GM19328 (cell line): ENCODE results near the gene SLC26A1.
"Not testable (repeated sequence)": the region's sequence is repeated elsewhere in the genome, so short reads cannot be mapped to it uniquely, and the experiment has no call there.

Experiments
- ATAC-seq: cut with Tn5 transposase; IDR thresholded peaks from one replicate; pipeline ENCODE4 v1.9.1; 2021; ENCODE audit warnings: mild to moderate bottlenecking, moderate library complexity; ENCODE audit not compliant: unreplicated experiment

The SLC26A1 gene

GRCh38 chr4:999882-1000425 is 6.8 kb upstream of the SLC26A1 start:
- no peak for ATAC-seq

- not testable (repeated sequence) for ATAC-seq
These were observed 6.1 kb upstream of the SLC26A1 start for GRCh38 chr4:999240-999863.

- ATAC-seq: no peak
These were observed 5.0 kb upstream of the SLC26A1 start for GRCh38 chr4:998096-998691.

- ATAC-seq: no peak
These were observed 4.3 kb upstream of the SLC26A1 start for GRCh38 chr4:997375-998071.

GRCh38 chr4:996997-997374 is 3.8 kb upstream of the SLC26A1 start:
- no peak for ATAC-seq

- ATAC-seq: no peak
These were observed 3.1 kb upstream of the SLC26A1 start for GRCh38 chr4:996030-996996.

- ATAC-seq: no peak
These were observed 2.3 kb upstream of the SLC26A1 start for GRCh38 chr4:995311-996026.

GRCh38 chr4:992297-993110 is 700 bp downstream of the SLC26A1 start:
- no peak for ATAC-seq

GRCh38 chr4:991451-992296 is 1.5 kb downstream of the SLC26A1 start:
- ATAC-seq: no peak

- ATAC-seq: no peak
These were observed 2.3 kb downstream of the SLC26A1 start for GRCh38 chr4:990746-991367.

GRCh38 chr4:989722-990471 is 3.3 kb downstream of the SLC26A1 start:
- ATAC-seq: no peak

GRCh38 chr4:988726-989721 is 4.2 kb downstream of the SLC26A1 start:
- no peak for ATAC-seq

- no peak for ATAC-seq
These were observed 5.3 kb downstream of the SLC26A1 start for GRCh38 chr4:987624-988513.

- peak; percentile 72 for ATAC-seq
These were observed 6.2 kb downstream of the SLC26A1 start, which contains the start of gene IDUA for GRCh38 chr4:986879-987623. Gene IDUA (plus strand): TSS chr4:987044. CDS start chr4:987085, 41 bp downstream.
